Adrenal gland (tissue), 12 donors: Measurements from ENCODE around the gene SMURF1. TPM values are rescaled to one million over a fixed set of nuclear protein-coding genes. Genes with fewer than 3 reads are reported as not detected.

Experiments
- DNase-seq, 7 donors: peaks; one replicate each; pipeline ENCODE4 v3.0.0-alpha.2; 2019 to 2020
- H3K27ac ChIP-seq, 5 donors: fragments of 200-600 bp; sonication (generic) in 4 of 5; 1 replicate in 3 of 5; 2 replicates in 2 of 5; pipeline versions ENCODE4 v1.5.1 to v1.8.0; 2016 to 2020; ENCODE audit warnings: mild to moderate bottlenecking in 1 of 5
- H3K27me3 ChIP-seq: fragments of 200-600 bp; 2 replicates; pipeline ENCODE4 v1.8.0; 2021
- H3K36me3 ChIP-seq, 2 donors: fragments of 200-600 bp; replicated peaks in 1 of 2; 1 replicate in 1 of 2; 2 replicates in 1 of 2; pipeline versions ENCODE4 v1.5.1 to v1.8.0; 2018 to 2022
- H3K4me1 ChIP-seq, 2 donors: fragments of 200-600 bp; replicated peaks in 1 of 2; 1 replicate in 1 of 2; 2 replicates in 1 of 2; pipeline versions ENCODE4 v1.5.1 to v1.8.0; 2018 to 2021
- H3K4me3 ChIP-seq, 4 donors: fragments of 200-600 bp; sonication (generic) in 3 of 4; one replicate each; pipeline ENCODE4 v1.5.1; 2016 to 2018
- H3K9me3 ChIP-seq, 3 donors: fragments of 200-600 bp; sonication (generic) in 1 of 3; replicated peaks in 1 of 3; 1 replicate in 2 of 3; 2 replicates in 1 of 3; pipeline versions ENCODE4 v1.5.1 to v1.8.0; 2016 to 2021
- POLR2A ChIP-seq, 2 donors: fragments of 450-650 bp; IDR thresholded peaks; one replicate each; pipeline ENCODE4 v1.6.1; 2017; ENCODE audit warnings: antibody characterized with exemption in 2 of 2, mild to moderate bottlenecking in 2 of 2, moderate library complexity in 1 of 2
- WGBS, 4 donors: extraction: QIAGEN DNeasy Blood & Tissue Kit in 2 of 4; methylation state at CpG; one replicate each; pipeline versions ENCODE4 v1.1.5 to v1.1.7; 2013 to 2017; 5-methylcytosine and 5-hydroxymethylcytosine counted together
- intact Hi-C, 2 donors: fragments of 100-400 bp; cut with DNase I; formaldehyde crosslinking; loops; one replicate each; pipeline versions ENCODE4 v1.14.1 to v1.15.0; 2022 to 2023
- polyA plus RNA-seq, 3 donors: library from polyadenylated mRNA; stranded (reverse); fragments of 200-250 nt in 2 of 3; fragments of 350-450 nt in 1 of 3; fragmentation: Illumina TruSeq in 1 of 3; extraction: RNeasy Lipid Tissue Mini Kit (QIAGEN cat#74804) in 1 of 3; gene quantifications; one replicate each; pipeline ENCODE4 v1.2.3, GENCODE V29; 2013 to 2014
- total RNA-seq, 9 donors: library from RNA; depleted of rRNA in 4 of 9; stranded (reverse); fragments of >200 nt in 4 of 9; fragments of 120-200 nt in 1 of 9; fragmentation: NEBNext Ultra II Directional in 1 of 9; extraction: Animal tissue kit (Norgen Biotek cat#: 25700) in 1 of 9; gene quantifications; one replicate each; pipeline versions ENCODE4 v1.1.0 to v1.2.4, GENCODE V29; 2013 to 2023
- TF ChIP-seq, protein P1 (sequence below), 6 experiments: fragments of 450-650 bp in 4 of 6; fragments of 200-600 bp in 2 of 6; sonication (generic) in 1 of 6; IDR thresholded peaks; 1 replicate in 5 of 6; 2 replicates in 1 of 6; pipeline versions ENCODE4 v1.5.1 to v1.8.0; 2016 to 2021; ENCODE audit warnings: antibody characterized with exemption in 6 of 6, mild to moderate bottlenecking in 2 of 6, moderate library complexity in 1 of 6
- donor health status: healthy with polysubstance abuse.
- donor health status: Bipolar disorder and iron deficiency.
- donor health status: DM: yes; HTN: yes; CAD: no.
- donor health status: DM: no; HTN: no; CAD: no.
- donor health status: DM: no; HTN: no; CAD: no.
- donor health status: DM: yes; HTN: yes; CAD: no.

SMURF1 gene
- total and polyA plus RNA-seq, 12 donors, result 8.9 to 40.3 (median 22.3) TPM

DNA sequence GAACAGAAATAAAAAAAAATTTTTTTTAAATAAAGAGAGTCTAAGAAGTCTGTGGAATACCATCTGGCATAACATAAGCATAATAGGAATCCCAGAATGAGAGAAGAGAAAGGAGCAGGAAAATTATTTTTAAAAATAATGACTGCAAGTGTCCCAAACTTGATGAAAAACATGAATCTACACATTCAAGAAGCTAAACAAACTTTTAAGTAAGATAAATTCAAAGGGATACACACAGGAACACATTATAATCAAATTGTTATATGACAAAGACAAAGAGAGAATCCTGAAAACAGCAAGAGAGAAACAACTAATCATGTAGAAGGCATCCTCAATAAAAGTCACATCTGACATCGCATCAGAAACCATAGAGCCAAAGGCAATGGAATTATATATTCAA, 30.9 kb downstream of the SMURF1 start:
- no peak overlapping the region for H3K27ac ChIP-seq
- intact Hi-C loops, result no loop called here
- no peak overlapping the region for H3K4me3 ChIP-seq
- TF ChIP-seq, protein P1, sequence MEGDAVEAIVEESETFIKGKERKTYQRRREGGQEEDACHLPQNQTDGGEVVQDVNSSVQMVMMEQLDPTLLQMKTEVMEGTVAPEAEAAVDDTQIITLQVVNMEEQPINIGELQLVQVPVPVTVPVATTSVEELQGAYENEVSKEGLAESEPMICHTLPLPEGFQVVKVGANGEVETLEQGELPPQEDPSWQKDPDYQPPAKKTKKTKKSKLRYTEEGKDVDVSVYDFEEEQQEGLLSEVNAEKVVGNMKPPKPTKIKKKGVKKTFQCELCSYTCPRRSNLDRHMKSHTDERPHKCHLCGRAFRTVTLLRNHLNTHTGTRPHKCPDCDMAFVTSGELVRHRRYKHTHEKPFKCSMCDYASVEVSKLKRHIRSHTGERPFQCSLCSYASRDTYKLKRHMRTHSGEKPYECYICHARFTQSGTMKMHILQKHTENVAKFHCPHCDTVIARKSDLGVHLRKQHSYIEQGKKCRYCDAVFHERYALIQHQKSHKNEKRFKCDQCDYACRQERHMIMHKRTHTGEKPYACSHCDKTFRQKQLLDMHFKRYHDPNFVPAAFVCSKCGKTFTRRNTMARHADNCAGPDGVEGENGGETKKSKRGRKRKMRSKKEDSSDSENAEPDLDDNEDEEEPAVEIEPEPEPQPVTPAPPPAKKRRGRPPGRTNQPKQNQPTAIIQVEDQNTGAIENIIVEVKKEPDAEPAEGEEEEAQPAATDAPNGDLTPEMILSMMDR (IDR thresholded peaks at IDR 0.05), result no peak
- no peak for TF ChIP-seq POLR2A (IDR thresholded peaks at IDR 0.05)
- peaks cover 0 to 9% (median 0%) of the 10 kb centered on the region in 3 donors for H3K9me3 ChIP-seq
- 94 to 98% (median 96%) methylated on average over 1 of the region's 1 CpG for WGBS, 4 donors
- H3K27me3 ChIP-seq, result no peaks in the 10 kb centered on the region
- no peaks in the 10 kb centered on the region for H3K36me3 ChIP-seq
- peaks cover 8 to 48% of the 10 kb centered on the region in 2 donors for H3K4me1 ChIP-seq
- no peak for DNase-seq

DNA sequence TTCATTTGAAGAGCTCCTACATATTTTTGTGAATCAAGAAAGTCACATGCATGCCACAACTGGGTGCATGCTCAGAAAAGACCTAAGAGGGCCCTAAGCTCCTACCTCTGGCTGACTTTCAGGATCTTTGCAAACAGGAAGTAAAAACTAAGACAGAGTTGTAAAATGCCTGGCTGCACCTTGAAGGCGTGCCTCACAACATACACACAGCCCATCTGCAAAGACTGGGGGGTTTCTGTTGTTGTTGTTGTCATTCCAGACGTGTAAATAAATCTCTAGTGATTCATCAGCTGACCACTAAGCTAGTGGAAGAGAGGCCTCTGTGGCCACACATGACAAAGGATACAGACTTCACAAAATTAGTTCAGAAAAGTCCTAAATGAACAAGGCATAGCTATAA, 31.8 kb downstream of the SMURF1 start:
- Histone ChIP-seq H3K4me1 (peaks cover 8 to 47% of the 10 kb centered on the region in 2 donors), H3K4me3 (no peak overlapping the region), H3K9me3 (peaks cover 0 to 9% (median 0%) of the 10 kb centered on the region in 3 donors), H3K27ac (peak overlapping the region in 1 of 5 donors; percentile 18), H3K27me3 (no peaks in the 10 kb centered on the region), H3K36me3 (no peaks in the 10 kb centered on the region)
- DNase-seq, result no peak
- WGBS, 4 donors, result 64 to 78% (median 68%) methylated on average over 2 of the region's 2 CpGs
- intact Hi-C loops, result no loop called here
- TF ChIP-seq, protein P1 (IDR thresholded peaks at IDR 0.05), result no peak
- TF ChIP-seq POLR2A (IDR thresholded peaks at IDR 0.05), result no peak

DNA sequence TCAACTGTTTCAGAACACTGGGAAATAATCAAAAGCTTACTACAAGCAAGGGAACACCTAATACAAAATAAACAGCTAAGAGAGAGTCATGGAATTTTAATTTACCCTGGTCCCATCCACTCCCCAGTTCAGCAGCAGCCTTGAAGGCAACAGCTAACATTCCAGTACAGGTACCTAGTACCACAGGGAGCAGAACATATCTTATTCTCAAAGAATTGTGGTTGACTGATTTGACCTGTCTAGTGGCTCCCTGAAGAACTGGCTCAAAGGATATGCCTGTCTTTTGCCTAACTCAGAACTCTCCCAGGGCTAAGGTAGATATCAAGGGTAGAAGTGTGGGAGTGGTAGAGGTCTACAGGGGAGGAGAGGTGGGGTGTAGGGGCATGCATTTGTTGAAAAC, 32.3 kb downstream of the SMURF1 start:
- peaks cover 0 to 9% (median 0%) of the 10 kb centered on the region in 3 donors for H3K9me3 ChIP-seq
- no peaks in the 10 kb centered on the region for H3K36me3 ChIP-seq
- TF ChIP-seq, protein P1 (IDR thresholded peaks at IDR 0.05), result no peak
- no peak for TF ChIP-seq POLR2A (IDR thresholded peaks at IDR 0.05)
- H3K27me3 ChIP-seq, result no peaks in the 10 kb centered on the region
- intact Hi-C loops, result no loop called here
- peaks cover 9 to 52% of the 10 kb centered on the region in 2 donors for H3K4me1 ChIP-seq
- H3K4me3 ChIP-seq, result no peak overlapping the region
- no peak for DNase-seq
- no peak overlapping the region for H3K27ac ChIP-seq

DNA sequence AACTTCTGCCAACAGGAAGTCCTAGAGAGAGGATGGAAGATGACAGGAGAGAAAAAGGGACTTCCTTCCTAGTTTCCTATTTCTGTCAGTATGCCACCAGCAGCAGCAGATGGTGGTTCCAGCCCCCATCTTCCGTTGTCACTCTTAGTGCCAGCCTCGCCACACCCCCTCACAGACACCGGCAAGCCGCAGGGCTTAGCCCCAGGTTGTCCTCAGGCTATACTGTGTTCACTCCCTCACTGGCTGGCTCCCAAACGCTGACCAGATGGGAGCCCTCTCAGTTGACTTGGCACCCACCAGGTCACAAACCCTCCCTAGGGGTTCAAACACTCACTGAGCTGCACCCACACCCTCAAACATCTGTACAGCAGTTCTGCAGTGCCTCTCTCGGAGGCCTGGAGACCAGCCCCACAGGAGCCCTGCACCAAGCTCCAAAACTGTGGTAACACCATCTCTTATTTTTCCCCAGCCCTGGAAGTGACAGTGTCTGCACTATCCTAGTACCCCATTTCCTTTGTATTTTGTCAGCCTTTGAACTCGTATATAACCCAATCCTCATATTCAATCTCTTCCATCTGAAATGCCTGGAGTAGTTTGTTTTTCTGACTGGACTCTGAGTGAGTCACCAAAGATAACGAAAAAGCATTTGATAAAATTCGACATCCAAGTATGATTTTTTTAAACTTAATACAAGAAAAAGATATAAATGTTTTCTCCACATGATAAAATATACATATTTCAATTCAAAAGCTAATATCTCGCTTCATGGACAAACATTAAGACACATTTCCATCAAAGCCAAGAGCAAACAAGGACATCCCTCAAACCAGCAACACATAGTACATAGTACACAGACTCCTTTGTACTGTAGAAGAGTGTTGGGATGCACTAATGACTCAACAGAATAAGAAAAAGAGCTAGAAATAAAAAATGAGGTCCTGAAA, 34.5 kb downstream of the SMURF1 start:
- H3K4me1 ChIP-seq, result peaks cover 11 to 59% of the 10 kb centered on the region in 2 donors
- H3K27me3 ChIP-seq, result no peaks in the 10 kb centered on the region
- no peaks in the 10 kb centered on the region for H3K36me3 ChIP-seq
- H3K27ac ChIP-seq, result peak overlapping the region; percentile 33 to 81 (median 73)
- 36 to 48% (median 43%) methylated on average over 9 to 10 of the region's 10 CpGs for WGBS, 4 donors
- DNase-seq, result no peak
- peaks cover 0 to 3% (median 0%) of the 10 kb centered on the region in 3 donors for H3K9me3 ChIP-seq
- intact Hi-C loops, result no loop called here
- TF ChIP-seq, protein P1 (IDR thresholded peaks at IDR 0.05), result no peak
- no peak overlapping the region for H3K4me3 ChIP-seq
